MM.1S (cell line): ENCODE results near the gene PARP12.

Experiments
- DNase-seq: peaks from one replicate; pipeline ENCODE4 v3.0.0-alpha.2; 2015
- H2AFZ ChIP-seq: fragments of 300-600 bp; sonication (generic); 2 replicates; pipeline ENCODE4 v1.6.0; 2016; ENCODE audit warnings: antibody characterized with exemption, low read length
- H3F3A ChIP-seq: fragments of 300-600 bp; sonication (generic); 2 replicates; pipeline ENCODE4 v1.6.1; 2016; ENCODE audit warnings: mild to moderate bottlenecking, antibody characterized with exemption, low read length, moderate library complexity, mixed read lengths; ENCODE audit not compliant: insufficient read depth
- H3K27ac ChIP-seq: fragments of 300-600 bp; sonication (generic); 2 replicates; pipeline ENCODE4 v1.5.1; 2016; ENCODE audit warnings: mild to moderate bottlenecking, low read length
- H3K27me3 ChIP-seq: fragments of 300-600 bp; sonication (generic); replicated peaks from 2 replicates; pipeline ENCODE4 v1.6.0; 2016; ENCODE audit warnings: low read length; ENCODE audit not compliant: insufficient read depth
- H3K36me3 ChIP-seq: fragments of 300-600 bp; sonication (generic); replicated peaks from 2 replicates; pipeline ENCODE4 v1.6.1; 2016; ENCODE audit warnings: mild to moderate bottlenecking, low read length, mixed read lengths; ENCODE audit not compliant: insufficient read depth
- H3K4me1 ChIP-seq: fragments of 300-600 bp; sonication (generic); 2 replicates; pipeline ENCODE4 v1.6.1; 2016; ENCODE audit warnings: low read length, mixed read lengths
- H3K4me2 ChIP-seq: fragments of 300-600 bp; sonication (generic); 2 replicates; pipeline ENCODE4 v1.6.0; 2016; ENCODE audit warnings: low read depth, low read length
- H3K4me3 ChIP-seq: fragments of 300-600 bp; sonication (generic); 2 replicates; pipeline ENCODE4 v1.5.1; 2016; ENCODE audit warnings: low read length, mixed read lengths
- H3K79me2 ChIP-seq: fragments of 300-600 bp; sonication (generic); 2 replicates; pipeline ENCODE4 v1.6.1; 2016; ENCODE audit warnings: mixed run types, low read length, mixed read lengths
- H3K9ac ChIP-seq: fragments of 300-600 bp; sonication (generic); 2 replicates; pipeline ENCODE4 v1.6.1; 2016; ENCODE audit warnings: low read length, mixed read lengths
- H3K9me2 ChIP-seq: fragments of 300-600 bp; sonication (generic); replicated peaks from 2 replicates; pipeline ENCODE4 v1.6.1; 2016; ENCODE audit warnings: mild to moderate bottlenecking, low read length, mixed read lengths; ENCODE audit not compliant: insufficient read depth
- H3K9me3 ChIP-seq: fragments of 300-600 bp; sonication (generic); replicated peaks from 2 replicates; pipeline ENCODE4 v1.6.1; 2016; ENCODE audit warnings: mild to moderate bottlenecking, low read length, mixed read lengths; ENCODE audit not compliant: insufficient read depth
- H4K20me1 ChIP-seq: fragments of 300-600 bp; sonication (generic); 2 replicates; pipeline ENCODE4 v1.6.1; 2016; ENCODE audit warnings: mild to moderate bottlenecking, low read length, moderate library complexity, mixed read lengths; ENCODE audit not compliant: insufficient read depth
- CTCF ChIP-seq: fragments of 300-600 bp; sonication (generic); IDR thresholded peaks from 2 replicates; pipeline ENCODE4 v1.5.1; 2016; ENCODE audit warnings: antibody characterized with exemption, low read length, mixed read lengths
- EZH2 ChIP-seq: fragments of 300-600 bp; sonication (generic); optimal IDR thresholded peaks from 2 replicates; pipeline ENCODE3; 2017; ENCODE audit warnings: low read depth, mild to moderate bottlenecking, antibody characterized with exemption, low read length, mixed read lengths
- EZH2phosphoT487 ChIP-seq: fragments of 300-600 bp; sonication (generic); IDR thresholded peaks from 2 replicates; pipeline ENCODE4 v1.6.1; 2018; ENCODE audit warnings: antibody characterized with exemption, low read length

PARP12 gene

GRCh38 chr7:140060243-140060630 is 2.5 kb downstream of the PARP12 start:
- Histone ChIP-seq H3K4me1 (no peaks in the 10 kb centered on the region), H2AFZ (no peak overlapping the region), H4K20me1 (no peaks in the 10 kb centered on the region), H3K4me2 (no peak overlapping the region), H3K36me3 (no peaks in the 10 kb centered on the region), H3F3A (no peaks in the 10 kb centered on the region), H3K27ac (no peak overlapping the region), H3K9ac (no peak overlapping the region), H3K9me2 (no peaks in the 10 kb centered on the region), H3K4me3 (no peak overlapping the region), H3K79me2 (no peaks in the 10 kb centered on the region), H3K27me3 (no peaks in the 10 kb centered on the region; the same call in 1 of the 2 replicates), H3K9me3 (no peaks in the 10 kb centered on the region)
- TF ChIP-seq EZH2 = no peak
- no peak for TF ChIP-seq EZH2phosphoT487
- no peak for TF ChIP-seq CTCF
- DNase-seq = no peak

- no peaks in the 10 kb centered on the region for H3F3A ChIP-seq
- no peaks in the 10 kb centered on the region for H3K9me3 ChIP-seq
- no peak for TF ChIP-seq CTCF
- TF ChIP-seq EZH2phosphoT487 = no peak
- no peak for TF ChIP-seq EZH2
- H3K9me2 ChIP-seq = no peaks in the 10 kb centered on the region
- no peak overlapping the region for H3K9ac ChIP-seq
- no peak for DNase-seq
- no peaks in the 10 kb centered on the region for H3K79me2 ChIP-seq
- H2AFZ ChIP-seq = no peak overlapping the region
- no peak overlapping the region for H3K27ac ChIP-seq
- no peak overlapping the region for H3K4me2 ChIP-seq
- H3K27me3 ChIP-seq = no peaks in the 10 kb centered on the region; the same call in 1 of the 2 replicates
- H3K4me3 ChIP-seq = no peak overlapping the region
- no peaks in the 10 kb centered on the region for H4K20me1 ChIP-seq
- H3K36me3 ChIP-seq = no peaks in the 10 kb centered on the region
- peaks cover 4% of the 10 kb centered on the region for H3K4me1 ChIP-seq
These were observed 3.2 kb downstream of the PARP12 start for GRCh38 chr7:140059273-140060242.

- H3K9ac ChIP-seq = no peak overlapping the region
- no peaks in the 10 kb centered on the region for H3K9me2 ChIP-seq
- H4K20me1 ChIP-seq = no peaks in the 10 kb centered on the region
- H3K36me3 ChIP-seq = no peaks in the 10 kb centered on the region
- no peaks in the 10 kb centered on the region for H3K9me3 ChIP-seq
- no peak overlapping the region for H3K4me2 ChIP-seq
- H3F3A ChIP-seq = 0 out of 2 replicates have a peak, but pooled peaks cover 10% of the 10 kb centered on the region
- DNase-seq = no peak
- H3K4me1 ChIP-seq = peaks cover 14% of the 10 kb centered on the region
- no peak overlapping the region for H3K4me3 ChIP-seq
- no peak overlapping the region for H2AFZ ChIP-seq
- H3K27ac ChIP-seq = no peak overlapping the region
- TF ChIP-seq EZH2 (no peak), EZH2phosphoT487 (no peak), CTCF (no peak)
- no peaks in the 10 kb centered on the region for H3K79me2 ChIP-seq
- H3K27me3 ChIP-seq = no peaks in the 10 kb centered on the region
These were observed 4.2 kb downstream of the PARP12 start for GRCh38 chr7:140058517-140058916.
